Breast epithelium (tissue), 4 donors: ENCODE data around the gene ABCC6. TPM values are rescaled to one million over a fixed set of nuclear protein-coding genes. Genes with fewer than 3 reads are reported as not detected.

Source experiments
- DNase-seq, 2 donors: peaks; one replicate each; pipeline ENCODE4 v3.0.0-alpha.2; 2019; ENCODE audit warnings: low spot score in 2 of 2
- H3K27ac ChIP-seq, 2 donors: fragments of 200-600 bp; sonication (generic) in 1 of 2; one replicate each; pipeline ENCODE4 v1.5.1; 2016 to 2019; ENCODE audit warnings: mild to moderate bottlenecking in 1 of 2
- H3K27me3 ChIP-seq, 2 donors: fragments of 200-600 bp; sonication (generic) in 1 of 2; one replicate each; pipeline versions ENCODE4 v1.5.1 to v1.6.0; 2017 to 2019; ENCODE audit warnings: control low read depth in 1 of 2, mild to moderate bottlenecking in 1 of 2
- H3K36me3 ChIP-seq: fragments of 200-600 bp; one replicate; pipeline ENCODE4 v1.5.1; 2019
- H3K4me1 ChIP-seq, 2 donors: fragments of 200-600 bp; sonication (generic); one replicate each; pipeline ENCODE4 v1.5.1; 2016 to 2019; ENCODE audit warnings: control low read depth in 1 of 2
- H3K4me3 ChIP-seq, 3 donors: fragments of 200-600 bp; sonication (generic); 1 replicate in 2 of 3; 2 replicates in 1 of 3; pipeline ENCODE4 v1.5.1; 2016 to 2019; ENCODE audit warnings: mild to moderate bottlenecking in 3 of 3, moderate library complexity in 2 of 3
- H3K9me3 ChIP-seq, 2 donors: fragments of 200-600 bp; sonication (generic) in 1 of 2; one replicate each; pipeline ENCODE4 v1.5.1; 2016 to 2019; ENCODE audit warnings: control low read depth in 1 of 2
- CTCF ChIP-seq, 3 donors: fragments of 450-650 bp; IDR thresholded peaks; one replicate each; pipeline ENCODE4 v1.5.1; 2016 to 2017; ENCODE audit warnings: antibody characterized with exemption in 3 of 3, mild to moderate bottlenecking in 3 of 3, moderate library complexity in 3 of 3
- POLR2A ChIP-seq: fragments of 450-650 bp; IDR thresholded peaks from one replicate; pipeline ENCODE4 v1.6.1; 2016; ENCODE audit warnings: antibody characterized with exemption, mild to moderate bottlenecking, moderate library complexity
- POLR2AphosphoS5 ChIP-seq, 3 donors: sonication (generic); formaldehyde crosslinking; IDR thresholded peaks; one replicate each; pipeline ENCODE4 v1.6.1; 2017; ENCODE audit warnings: antibody characterized with exemption in 3 of 3
- intact Hi-C: fragments of 100-400 bp; cut with DNase I; formaldehyde crosslinking; loops from one replicate; pipeline ENCODE4 v1.15.1; 2023; ENCODE audit warnings: low total_unique reads
- total RNA-seq, 3 donors: library from RNA; depleted of rRNA; stranded (reverse); fragments of >200 nt; gene quantifications; one replicate each; pipeline ENCODE4 v1.1.0, GENCODE V29; 2016

ABCC6 gene
- total RNA-seq, 3 donors from 2014 or later = 3.6 to 4.2 (median 3.8) TPM

GRCh38 chr16:16099320-16099719 lies 124.0 kb downstream of the ABCC6 start:
- Histone ChIP-seq H3K36me3 (no peaks in the 10 kb centered on the region), H3K4me3 (no peak overlapping the region), H3K4me1 (no peaks in the 10 kb centered on the region), H3K27ac (no peak overlapping the region), H3K9me3 (no peaks in the 10 kb centered on the region), H3K27me3 (no peaks in the 10 kb centered on the region)
- TF ChIP-seq POLR2AphosphoS5 (IDR thresholded peaks at IDR 0.05) (no peak), CTCF (IDR thresholded peaks at IDR 0.05) (no peak), POLR2A (no peak)
- DNase-seq = no peak
- intact Hi-C loops = no loop called here

Other genes with a start within 250 kb of the ABCC6 start
- 10 to 100 TPM; 17.6 to 54.7 (median 51.8) TPM for gene NOMO3, start 9.0 kb upstream of the ABCC6 start, total RNA-seq
- gene NPIPA7, start 155.6 kb upstream of the ABCC6 start, total RNA-seq = 1 to 10 TPM; 3.1 to 5.6 (median 3.5) TPM